Endothelial cell of umbilical vein (primary cell): Measurements from ENCODE around the gene DIAPH2.

Source experiments
- CTCF ChIP-seq, 2 donors: IDR thresholded peaks; 1 replicate in 1 of 2; 2 replicates in 1 of 2; pipeline ENCODE4 v1.5.1; 2011; ENCODE audit warnings: low read length in 2 of 2, mild to moderate bottlenecking in 2 of 2, moderate library complexity in 2 of 2, control low read depth in 1 of 2, inconsistent platforms in 1 of 2, low read depth in 1 of 2; ENCODE audit not compliant: insufficient read depth in 1 of 2; ENCODE audit errors: extremely low read depth in 1 of 2
- JUN ChIP-seq: IDR thresholded peaks from 2 replicates; pipeline ENCODE4 v1.6.1; 2011; ENCODE audit warnings: borderline replicate concordance, low read depth; ENCODE audit not compliant: insufficient read length, insufficient read depth
- POLR2A ChIP-seq: IDR thresholded peaks from 2 replicates; pipeline ENCODE4 v1.6.1; 2012; ENCODE audit warnings: low read depth, mild to moderate bottlenecking, control low read depth, low read length
- POLR2AphosphoS5 ChIP-seq: IDR thresholded peaks from 2 replicates; pipeline ENCODE4 v1.6.1; 2012; ENCODE audit warnings: low read depth, mild to moderate bottlenecking, control low read depth, low read length, moderate library complexity; ENCODE audit not compliant: insufficient read depth

DNA sequence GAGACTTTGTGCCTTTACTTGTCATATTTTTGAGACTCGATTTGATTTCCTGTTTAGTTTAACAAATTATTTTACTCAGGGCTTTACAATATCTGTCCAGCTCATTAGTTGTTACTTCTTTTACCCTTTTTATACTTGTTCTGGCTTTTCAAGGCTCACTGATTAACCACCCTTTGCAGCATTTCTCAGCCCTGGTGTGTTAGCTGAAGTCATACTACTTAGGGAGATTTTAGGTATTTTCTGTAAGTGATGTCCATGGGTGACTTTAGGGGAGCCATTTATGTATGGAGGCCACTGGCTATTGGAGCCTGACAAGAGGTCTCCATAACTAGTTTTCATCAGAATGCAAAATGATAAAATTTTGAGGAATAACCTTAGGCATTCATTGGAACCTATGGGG, 346.3 kb downstream of the DIAPH2 start:
- TF ChIP-seq CTCF (IDR thresholded peaks at IDR 0.05; ENCODE audit: extremely low read depth in 1 of 2, insufficient read depth in 1 of 2, low read depth in 1 of 2, low read length in 2 of 2) (no peak), POLR2AphosphoS5 (no peak), POLR2A (no peak), JUN (no peak)
